Stimulated activated CD8-positive, alpha-beta memory T cell treated with anti-CD3 and anti-CD28 coated beads, Interleukin-15, amount 100 ng/mL, for 1 hour (primary cell): ENCODE data around the gene MUC22.
A peak's percentile ranks its signal among the peaks of the same experiment; 100 is the strongest.

Experiments
- DNase-seq: peaks from one replicate; pipeline ENCODE4 v3.0.0-alpha.2; 2020; ENCODE audit warnings: low read depth

Gene MUC22

DNA sequence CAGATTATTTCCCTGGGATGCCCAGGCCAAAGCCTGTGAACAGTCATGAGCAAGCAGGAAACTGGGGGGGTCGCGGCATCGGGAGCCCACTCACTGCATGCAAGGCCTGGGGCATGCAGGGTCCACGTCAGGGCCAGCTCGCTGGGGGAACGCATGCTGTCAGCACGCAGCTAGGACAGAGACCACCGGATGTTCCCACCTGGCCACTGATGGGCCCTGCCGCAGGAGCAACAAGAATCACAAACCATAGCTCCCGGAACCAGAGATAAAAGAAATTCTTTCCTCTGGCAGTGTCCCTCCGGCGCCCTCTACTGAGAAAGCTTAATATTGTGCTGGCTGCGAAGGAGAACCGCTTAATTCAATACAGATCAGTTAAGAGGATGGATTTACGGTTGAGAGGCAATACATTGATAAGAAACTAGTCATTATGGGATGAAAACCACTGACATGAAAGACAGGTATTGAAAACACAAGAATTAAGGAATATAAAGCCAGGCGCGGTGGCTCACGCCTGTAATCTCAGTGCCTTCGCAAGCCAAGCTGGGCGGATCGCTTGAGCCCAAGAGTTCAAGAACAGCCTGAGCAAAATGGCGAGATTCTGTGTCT lies 69.5 kb downstream of the MUC22 start:
- peak; percentile 53 for DNase-seq

DNA sequence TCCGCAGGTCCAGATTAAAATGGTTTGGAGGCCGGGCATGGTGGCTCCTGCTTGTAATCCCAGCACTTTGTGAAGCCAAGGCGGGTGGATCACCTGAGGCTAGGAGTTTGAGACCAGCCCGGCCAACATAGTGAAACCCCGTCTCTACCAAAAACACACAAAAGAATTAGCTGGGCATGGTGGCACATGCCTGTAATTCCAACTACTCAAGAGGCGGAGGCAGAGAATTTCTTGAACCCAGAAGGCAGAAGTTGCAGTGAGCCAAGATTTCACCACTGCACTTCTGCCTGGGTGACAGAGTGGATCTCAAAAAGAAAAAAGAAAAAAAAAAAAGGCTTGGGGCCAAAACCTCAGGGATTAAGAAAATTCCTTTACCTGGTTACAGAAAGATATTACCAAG lies 71.6 kb downstream of the MUC22 start:
- no peak for DNase-seq

- DNase-seq, result no peak
Measured at GRCh38 chr6:31083742-31084354, 73.6 kb downstream of the MUC22 start.
